SU-DHL-6 (cell line): ENCODE data around the gene ZNF189.

ENCODE experiments used
- H2AFZ ChIP-seq: fragments of 200-600 bp; sonication (generic); 2 replicates; pipeline ENCODE4 v1.6.1; 2014; ENCODE audit warnings: low read depth, mild to moderate bottlenecking, moderate library complexity, mixed read lengths, antibody characterized with exemption, low read length; ENCODE audit not compliant: severe bottlenecking
- H3F3A ChIP-seq: fragments of 200-600 bp; shearing (Covaris generic); 2 replicates; pipeline ENCODE4 v1.6.0; 2016; ENCODE audit warnings: antibody characterized with exemption, mild to moderate bottlenecking; ENCODE audit not compliant: insufficient read depth
- H3K27ac ChIP-seq: fragments of 200-600 bp; sonication (generic); 2 replicates; pipeline ENCODE4 v1.5.1; 2016; ENCODE audit warnings: low read depth, mild to moderate bottlenecking, low read length, moderate library complexity, mixed read lengths
- H3K27me3 ChIP-seq: fragments of 200-600 bp; sonication (generic), shearing (Covaris generic); 2 replicates; pipeline ENCODE4 v1.6.0; 2014; ENCODE audit warnings: mild to moderate bottlenecking, low read length
- H3K36me3 ChIP-seq: fragments of 200-600 bp; sonication (generic); 2 replicates; pipeline ENCODE4 v1.6.1; 2014; ENCODE audit warnings: mild to moderate bottlenecking, low read length, mixed read lengths
- H3K4me2 ChIP-seq: fragments of 300-600, 200-600 bp; shearing (Covaris generic), sonication (generic); 2 replicates; pipeline ENCODE4 v1.6.0; 2014; ENCODE audit warnings: low read length, low read depth, mild to moderate bottlenecking; ENCODE audit not compliant: poor library complexity, severe bottlenecking
- H3K4me3 ChIP-seq: fragments of 200-600 bp; sonication (generic); 2 replicates; pipeline ENCODE4 v1.5.1; 2014; ENCODE audit warnings: antibody characterized with exemption, low read length, mild to moderate bottlenecking, mixed read lengths; ENCODE audit not compliant: insufficient read depth, poor library complexity, severe bottlenecking
- H3K79me2 ChIP-seq: fragments of 200-600 bp; sonication (generic); 2 replicates; pipeline ENCODE4 v1.6.1; 2014; ENCODE audit warnings: mild to moderate bottlenecking, low read length, moderate library complexity; ENCODE audit not compliant: insufficient read depth
- H3K9ac ChIP-seq: fragments of 200-600 bp; sonication (generic); 2 replicates; pipeline ENCODE4 v1.7.0; 2014; ENCODE audit warnings: mild to moderate bottlenecking, low read length
- H3K9me2 ChIP-seq: fragments of 200-600 bp; sonication (generic); replicated peaks from 2 replicates; pipeline ENCODE4 v1.6.1; 2014; ENCODE audit warnings: low read length; ENCODE audit not compliant: insufficient read depth
- H3K9me3 ChIP-seq: fragments of 200-600 bp; sonication (generic); 2 replicates; pipeline ENCODE4 v1.6.1; 2014; ENCODE audit warnings: low read length, mixed read lengths; ENCODE audit not compliant: insufficient read depth
- H4K20me1 ChIP-seq: fragments of 200-600 bp; sonication (generic); 2 replicates; pipeline ENCODE4 v1.6.1; 2014; ENCODE audit warnings: low read depth, mild to moderate bottlenecking, antibody characterized with exemption, low read length, moderate library complexity, mixed read lengths
- EZH2phosphoT487 ChIP-seq: fragments of 200-600 bp; sonication (generic), shearing (Covaris generic); conservative IDR thresholded peaks from 2 replicates; pipeline ENCODE4 v1.6.1; 2018; ENCODE audit warnings: mild to moderate bottlenecking, antibody characterized with exemption, low read length, moderate library complexity, mixed read lengths
- TF ChIP-seq, protein P1 (sequence below): fragments of 200-600 bp; sonication (generic); IDR thresholded peaks from one replicate; pipeline ENCODE4 v1.5.1; 2017; ENCODE audit warnings: antibody characterized with exemption, mild to moderate bottlenecking, low read length, moderate library complexity; ENCODE audit not compliant: insufficient read depth, poor library complexity, severe bottlenecking

The ZNF189 gene

DNA sequence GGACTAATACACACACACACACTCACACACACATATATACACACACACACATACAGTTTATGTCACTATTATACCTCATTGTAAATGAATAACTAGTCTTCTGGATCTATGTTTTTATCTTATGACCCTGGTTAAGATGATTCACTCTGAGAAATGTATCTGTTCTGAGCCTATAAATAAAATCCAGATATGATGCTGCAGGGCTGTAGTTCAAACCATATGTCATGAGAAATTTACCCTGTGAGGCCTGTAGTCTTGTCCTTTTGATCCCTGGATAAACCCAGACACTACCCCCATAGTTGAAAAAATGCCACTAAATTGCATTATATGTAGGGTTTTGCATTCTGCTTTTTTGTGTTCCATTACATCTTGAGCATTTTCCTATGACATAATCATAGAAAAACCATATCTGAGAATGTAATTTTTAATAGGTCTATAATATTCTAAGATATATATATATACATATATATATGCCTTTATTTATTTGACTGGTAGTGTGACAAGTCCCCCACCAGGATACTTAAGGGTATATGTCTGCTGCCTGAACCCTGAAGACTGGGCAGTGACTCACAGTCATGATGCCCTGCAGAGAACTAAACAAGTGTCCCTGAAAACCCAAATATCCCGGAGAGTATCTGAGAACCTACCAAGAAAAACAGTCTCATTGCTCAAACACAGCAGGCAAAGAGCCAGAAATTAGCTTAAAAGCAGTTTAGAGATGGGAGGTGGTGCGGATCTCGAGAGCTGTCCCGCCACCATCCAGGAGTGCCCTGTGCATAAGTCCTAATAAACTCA lies 55.3 kb downstream of the ZNF189 start:
- no peaks in the 10 kb centered on the region for H3K9me2 ChIP-seq
- no peaks in the 10 kb centered on the region for H3K36me3 ChIP-seq
- 0 out of 2 replicates have a peak, but pooled peaks cover 8% of the 10 kb centered on the region for H3K9me3 ChIP-seq
- TF ChIP-seq, protein P1, sequence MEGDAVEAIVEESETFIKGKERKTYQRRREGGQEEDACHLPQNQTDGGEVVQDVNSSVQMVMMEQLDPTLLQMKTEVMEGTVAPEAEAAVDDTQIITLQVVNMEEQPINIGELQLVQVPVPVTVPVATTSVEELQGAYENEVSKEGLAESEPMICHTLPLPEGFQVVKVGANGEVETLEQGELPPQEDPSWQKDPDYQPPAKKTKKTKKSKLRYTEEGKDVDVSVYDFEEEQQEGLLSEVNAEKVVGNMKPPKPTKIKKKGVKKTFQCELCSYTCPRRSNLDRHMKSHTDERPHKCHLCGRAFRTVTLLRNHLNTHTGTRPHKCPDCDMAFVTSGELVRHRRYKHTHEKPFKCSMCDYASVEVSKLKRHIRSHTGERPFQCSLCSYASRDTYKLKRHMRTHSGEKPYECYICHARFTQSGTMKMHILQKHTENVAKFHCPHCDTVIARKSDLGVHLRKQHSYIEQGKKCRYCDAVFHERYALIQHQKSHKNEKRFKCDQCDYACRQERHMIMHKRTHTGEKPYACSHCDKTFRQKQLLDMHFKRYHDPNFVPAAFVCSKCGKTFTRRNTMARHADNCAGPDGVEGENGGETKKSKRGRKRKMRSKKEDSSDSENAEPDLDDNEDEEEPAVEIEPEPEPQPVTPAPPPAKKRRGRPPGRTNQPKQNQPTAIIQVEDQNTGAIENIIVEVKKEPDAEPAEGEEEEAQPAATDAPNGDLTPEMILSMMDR, result no peak
- no peak for TF ChIP-seq EZH2phosphoT487
- no peak overlapping the region for H3K4me2 ChIP-seq
- no peak overlapping the region for H3K9ac ChIP-seq
- no peaks in the 10 kb centered on the region for H3K27me3 ChIP-seq
- H4K20me1 ChIP-seq, result no peaks in the 10 kb centered on the region
- H3K27ac ChIP-seq, result no peak overlapping the region
- H3F3A ChIP-seq, result peaks cover 8% of the 10 kb centered on the region; the same call in 1 of the 2 replicates
- no peak overlapping the region for H3K4me3 ChIP-seq
- no peaks in the 10 kb centered on the region for H3K79me2 ChIP-seq
- H2AFZ ChIP-seq, result no peak overlapping the region

DNA sequence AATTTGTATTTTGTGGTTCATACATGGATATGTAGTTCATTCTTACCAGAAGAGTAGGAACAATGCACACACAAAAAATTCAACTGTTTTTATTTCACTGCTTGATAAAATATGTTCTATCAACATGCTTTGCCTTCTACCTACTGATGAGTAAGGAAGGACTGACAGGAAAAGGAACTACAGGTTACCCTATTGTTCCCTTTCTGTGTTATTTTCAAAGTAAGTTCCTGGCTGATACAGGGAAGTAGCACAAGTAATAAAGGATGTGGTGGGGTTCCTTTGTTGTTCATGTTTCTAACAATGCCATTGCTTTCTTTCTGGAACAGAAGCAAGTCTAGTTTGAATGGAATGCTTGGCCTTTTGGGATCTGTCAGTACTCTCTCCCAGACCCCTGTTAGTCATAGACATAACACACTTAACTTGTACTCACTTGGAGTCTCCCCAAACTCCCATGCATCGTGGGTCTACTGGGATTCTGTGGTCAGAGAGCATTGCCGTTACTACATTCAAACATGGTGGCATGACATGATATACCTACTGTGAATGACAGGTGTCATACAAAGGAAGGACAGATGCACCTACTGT lies 57.1 kb downstream of the ZNF189 start:
- Histone ChIP-seq H4K20me1 (no peaks in the 10 kb centered on the region), H3K9me2 (no peaks in the 10 kb centered on the region), H3K9me3 (0 out of 2 replicates have a peak, but pooled peaks cover 8% of the 10 kb centered on the region), H2AFZ (no peak overlapping the region), H3K79me2 (no peaks in the 10 kb centered on the region), H3K4me3 (no peak overlapping the region), H3K27me3 (no peaks in the 10 kb centered on the region), H3K27ac (no peak overlapping the region), H3K9ac (no peak overlapping the region), H3K36me3 (no peaks in the 10 kb centered on the region), H3F3A (no peaks in the 10 kb centered on the region), H3K4me2 (no peak overlapping the region)
- TF ChIP-seq EZH2phosphoT487, result no peak
- TF ChIP-seq, protein P1, result no peak

DNA sequence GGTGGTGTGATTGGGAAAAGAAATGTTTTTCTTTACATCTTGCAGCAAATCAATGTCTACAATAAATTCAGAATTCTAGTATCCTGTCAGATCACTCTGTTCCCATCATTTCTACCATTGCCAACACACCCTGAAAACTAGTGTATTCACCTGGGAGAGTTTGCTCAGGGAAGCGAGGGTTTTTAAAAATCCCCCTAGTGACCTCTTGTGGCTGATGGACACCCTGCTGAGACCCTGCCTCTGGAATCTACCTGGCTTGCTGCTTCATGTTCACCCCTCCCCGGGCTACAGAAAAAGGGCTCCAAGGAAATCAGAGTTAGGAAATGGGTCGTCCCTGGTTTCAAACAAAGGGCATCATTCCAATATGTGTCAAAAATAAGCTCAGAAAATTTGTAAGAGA lies 58.4 kb downstream of the ZNF189 start:
- no peak overlapping the region for H3K27ac ChIP-seq
- H3K36me3 ChIP-seq, result no peaks in the 10 kb centered on the region
- no peaks in the 10 kb centered on the region for H3K27me3 ChIP-seq
- H3F3A ChIP-seq, result no peaks in the 10 kb centered on the region
- no peaks in the 10 kb centered on the region for H4K20me1 ChIP-seq
- H3K4me2 ChIP-seq, result no peak overlapping the region
- H3K9me3 ChIP-seq, result 0 out of 2 replicates have a peak, but pooled peaks cover 8% of the 10 kb centered on the region
- TF ChIP-seq, protein P1, result no peak
- no peak for TF ChIP-seq EZH2phosphoT487
- H3K9ac ChIP-seq, result no peak overlapping the region
- H3K79me2 ChIP-seq, result no peaks in the 10 kb centered on the region
- no peak overlapping the region for H3K4me3 ChIP-seq
- no peaks in the 10 kb centered on the region for H3K9me2 ChIP-seq
- H2AFZ ChIP-seq, result no peak overlapping the region
